K562 (cell line): ENCODE data around the gene MC5R. TPM values are rescaled to one million over a fixed set of nuclear protein-coding genes. Genes with fewer than 3 reads are reported as not detected.

ENCODE experiments used
- ATAC-seq: fragments of 200-7000 bp; cut with Tn5 transposase; 3 replicates; pipeline ENCODE4 v1.9.1; 2020; ENCODE audit warnings: moderate library complexity
- BruUV-seq: library from RNA; stranded (reverse); fragments of 400-500 nt; replicated peaks from 2 replicates; lab custom pipeline; 2021; lab: Mats Ljungman, UMichigan
- CTCF ChIA-PET: fragments of 300-600 bp; formaldehyde crosslinking; extraction: SDS; loops from one replicate; lab custom pipeline; 2021; ENCODE audit warnings: low intra/inter-chr PET ratio; lab: Yijun Ruan, JAX
- POLR2A ChIA-PET: fragments of 300-600, 350-650 bp; sonication (Branson Sonifier 250); formaldehyde crosslinking; extraction: SDS; loops from one replicate; lab custom pipeline; 2021; ENCODE audit warnings: antibody characterized with exemption, inconsistent platforms; lab: Yijun Ruan, JAX
- DNase-seq, 4 experiments: peaks; one replicate each; pipeline versions ENCODE4 v3.0.0 to v3.0.0-alpha.2; 2011 to 2018; ENCODE audit warnings: low spot score in 3 of 4, mixed read lengths in 3 of 4; ENCODE audit errors: extremely low read depth in 1 of 4
- FAIRE-seq: peaks from 2 replicates; lab custom pipeline; 2011; peaks lifted over from hg19 to GRCh38; lab: Jason Lieb, UNC
- H2AFZ ChIP-seq: 2 replicates; pipeline ENCODE4 v1.6.0; 2011; ENCODE audit warnings: low read depth, low read length, control low read depth, inconsistent platforms
- H3K27ac ChIP-seq: fragments of 200-600 bp; 3 replicates; pipeline ENCODE4 v1.8.0; 2011; ENCODE audit warnings: low read depth, mild to moderate bottlenecking, control low read depth, inconsistent platforms, low read length, moderate library complexity, mixed read lengths; ENCODE audit errors: extremely low read depth
- H3K27me3 ChIP-seq, 2 experiments: fragments of 300-600 bp in 1 of 2; 2 replicates in 1 of 2; 3 replicates in 1 of 2; pipeline versions ENCODE4 v1.6.0 to v1.8.0; 2011; ENCODE audit warnings: inconsistent platforms in 2 of 2, low read length in 2 of 2, mild to moderate bottlenecking in 1 of 2, mixed read lengths in 1 of 2, moderate library complexity in 1 of 2; ENCODE audit not compliant: control insufficient read depth in 2 of 2, insufficient read depth in 2 of 2
- H3K36me3 ChIP-seq: fragments of 300-600 bp; 3 replicates; pipeline ENCODE4 v1.8.0; 2011; ENCODE audit warnings: mild to moderate bottlenecking, low read length, inconsistent platforms; ENCODE audit not compliant: control insufficient read depth, insufficient read depth
- H3K4me1 ChIP-seq, 2 experiments: fragments of 200-600 bp in 1 of 2; replicated peaks in 1 of 2; 2 replicates in 1 of 2; 3 replicates in 1 of 2; pipeline versions ENCODE4 v1.5.1 to v1.8.0; 2011; ENCODE audit warnings: inconsistent platforms in 2 of 2, low read length in 2 of 2, mild to moderate bottlenecking in 1 of 2, mixed read lengths in 1 of 2, moderate library complexity in 1 of 2; ENCODE audit not compliant: control insufficient read depth in 2 of 2, insufficient read depth in 2 of 2
- H3K4me2 ChIP-seq: 2 replicates; pipeline ENCODE4 v1.6.1; 2011; ENCODE audit warnings: low read length, control low read depth, inconsistent platforms, mixed read lengths; ENCODE audit not compliant: insufficient read depth
- H3K4me3 ChIP-seq: fragments of 200-600 bp; sonication (generic), shearing (Covaris generic); 2 replicates; pipeline ENCODE4 v1.5.1; 2016; ENCODE audit warnings: control low read depth, inconsistent platforms
- H3K79me2 ChIP-seq: fragments of 200-600 bp; 3 replicates; pipeline ENCODE4 v1.8.0; 2011; ENCODE audit warnings: low read length, inconsistent platforms; ENCODE audit not compliant: control insufficient read depth, insufficient read depth
- H3K9ac ChIP-seq, 2 experiments: 2 replicates each; pipeline versions ENCODE4 v1.6.0 to v1.6.1; 2011; ENCODE audit warnings: low read depth in 2 of 2, low read length in 2 of 2, control low read depth in 1 of 2, inconsistent platforms in 1 of 2, mild to moderate bottlenecking in 1 of 2, mixed read lengths in 1 of 2; ENCODE audit not compliant: insufficient read depth in 1 of 2
- H3K9me1 ChIP-seq: one replicate; pipeline ENCODE4 v1.6.0; 2011; ENCODE audit warnings: inconsistent platforms, mild to moderate bottlenecking, low read length, moderate library complexity; ENCODE audit not compliant: control insufficient read depth, insufficient read depth
- H3K9me3 ChIP-seq: replicated peaks from 2 replicates; pipeline ENCODE4 v1.5.1; 2011; ENCODE audit warnings: low read depth, low read length, inconsistent platforms; ENCODE audit not compliant: control insufficient read depth, insufficient read depth
- H4K20me1 ChIP-seq: replicated peaks from 2 replicates; pipeline ENCODE4 v1.6.1; 2011; ENCODE audit warnings: low read length, inconsistent platforms, mixed read lengths; ENCODE audit not compliant: control insufficient read depth, insufficient read depth
- BHLHE40 ChIP-seq: IDR thresholded peaks from 2 replicates; pipeline ENCODE4 v1.6.1; 2011; ENCODE audit warnings: low read length, improper control_type of control experiment
- DACH1 ChIP-seq: fragments of 450-650 bp; IDR thresholded peaks from 2 replicates; pipeline ENCODE4 v1.6.1; 2018; ENCODE audit not compliant: partially characterized antibody
- E4F1 ChIP-seq: fragments of 250-450 bp; sonication (Bioruptor Pico); IDR thresholded peaks from 2 replicates; pipeline ENCODE4 v1.5.0; 2021; ENCODE audit warnings: mild to moderate bottlenecking, borderline replicate concordance
- SMARCE1 ChIP-seq: fragments of 450-650 bp; IDR thresholded peaks from 2 replicates; pipeline ENCODE4 v1.7.1; 2016; ENCODE audit warnings: mild to moderate bottlenecking
- THRA ChIP-seq: fragments of 450-650 bp; IDR thresholded peaks from 2 replicates; pipeline ENCODE4 v1.6.1; 2017; ENCODE audit warnings: mild to moderate bottlenecking, moderate library complexity
- ZNF274 ChIP-seq: IDR thresholded peaks from 2 replicates; pipeline ENCODE4 v1.6.1; 2011; ENCODE audit warnings: low read depth, mild to moderate bottlenecking, low read length, moderate library complexity, borderline replicate concordance
- ZNF584 ChIP-seq: fragments of 200-800 bp; sonication (Bioruptor generic); IDR thresholded peaks from 2 replicates; pipeline ENCODE4 v1.6.1; 2016; ENCODE audit warnings: low read depth, mild to moderate bottlenecking, missing genetic modification characterization, missing compliant biosample characterization
- ZNF707 ChIP-seq: fragments of 250-450 bp; sonication (Bioruptor Pico); conservative IDR thresholded peaks from 2 replicates; pipeline ENCODE4 v1.8.0; 2022; ENCODE audit warnings: inconsistent platforms, mild to moderate bottlenecking, moderate library complexity
- WGBS: fragments of 100-300 bp; shearing (Covaris generic); methylation state at CpG from one replicate; pipeline ENCODE4 v1.1.6; 2016; ENCODE audit warnings: low coverage, mixed read lengths; ENCODE audit not compliant: insufficient coverage; ENCODE audit errors: missing lambda C conversion rate; 5-methylcytosine and 5-hydroxymethylcytosine counted together
- in situ Hi-C: fragments of 300-500 bp; cut with MboI; formaldehyde crosslinking; loops from 4 replicates; pipeline ENCODE4 v1.15.0; 2018; ENCODE audit warnings: inconsistent platforms, mixed read lengths
- intact Hi-C: fragments of 100-400 bp; cut with micrococcal nuclease; formaldehyde crosslinking; loops from 2 replicates; pipeline ENCODE4 v1.14.2; 2022
- polyA plus RNA-seq, 8 experiments: library from polyadenylated mRNA; depleted of rRNA in 4 of 8; stranded (reverse) in 5 of 8; unstranded in 3 of 8; fragments of >200 nt; fragmentation: Nextera tagmentation in 2 of 8; fragmentation: Illumina TruSeq in 1 of 8; extraction: Ambion mirVana in 2 of 8; extraction: Trizol in 1 of 8; gene quantifications; 2 replicates each; pipeline versions ENCODE4 v1.2.1 to v1.2.3, GENCODE V29; 2011 to 2014; ENCODE audit warnings: inconsistent platforms in 1 of 8, missing spikeins in 1 of 8
- total RNA-seq, 7 experiments: library from RNA; depleted of rRNA in 6 of 7; stranded (reverse); fragments of >200 nt in 6 of 7; fragmentation: Illumina TruSeq in 2 of 7; extraction: Trizol in 2 of 7; gene quantifications; 2 replicates each; pipeline versions ENCODE4 v1.2.1 to v1.2.3, GENCODE V29; 2011 to 2021; ENCODE audit warnings: low replicate concordance in 1 of 7

Gene MC5R
- total and polyA plus RNA-seq, 9 of the 15 experiments (the other 6 are each of a cell fraction or from before 2014, with no cell fraction given) = not detected

- BruUV-seq = no TSS peak
- H4K20me1 ChIP-seq = no peaks in the 10 kb centered on the region
- ATAC-seq (no peak), FAIRE-seq (no peak), DNase-seq (no peak)
- no peaks in the 10 kb centered on the region for H3K9me1 ChIP-seq
- no peaks in the 10 kb centered on the region for H3K36me3 ChIP-seq
- no peak overlapping the region for H3K4me3 ChIP-seq
- intact Hi-C loops = no loop called here
- H3K9ac ChIP-seq = no peak overlapping the region
- no peaks in the 10 kb centered on the region for H3K9me3 ChIP-seq
- H3K4me1 ChIP-seq = peaks cover 0 to 9% of the 10 kb centered on the region in 2 experiments; a peak in 2 of 5 replicates
- H3K79me2 ChIP-seq = no peaks in the 10 kb centered on the region
- peaks cover 11 to 30% of the 10 kb centered on the region in 2 experiments; a peak in 4 of 5 replicates for H3K27me3 ChIP-seq
- no peak overlapping the region for H2AFZ ChIP-seq
- WGBS = 2% methylated on average over 11 of the region's 11 CpGs
- TF ChIP-seq E4F1 (CRISPR knock-in tag) (no peak), ZNF707 (CRISPR knock-in tag) (no peak), ZNF274 (no peak), THRA (no peak), ZNF584 (CRISPR knock-in tag) (no peak), SMARCE1 (no peak), BHLHE40 (no peak), DACH1 (no peak)
- POLR2A ChIA-PET = no interaction called here
- CTCF ChIA-PET = interaction anchor here (1.3 kb wide), 1 partner anchor 242 kb away, joined by 3 read pairs; no protein-coding TSS in a partner anchor
- no peak overlapping the region for H3K4me2 ChIP-seq
- in situ Hi-C loops = no loop called here
- H3K27ac ChIP-seq = no peak overlapping the region
These were observed 24.6 kb upstream of the MC5R start for GRCh38 chr18:13799396-13799795.
